A673 (cell line): Measurements from ENCODE around the gene CACNA2D3. TPM values are rescaled to one million over a fixed set of nuclear protein-coding genes. Genes with fewer than 3 reads are reported as not detected.

Experiments used
- BruUV-seq: library from RNA; stranded (reverse); fragments of 400-500 nt; replicated peaks from 2 replicates; lab custom pipeline; 2021; lab: Mats Ljungman, UMichigan
- CTCF ChIA-PET: fragments of 300-600 bp; sonication (Branson Sonifier 250); formaldehyde crosslinking; loops from one replicate; lab custom pipeline; 2022; ENCODE audit warnings: antibody characterized with exemption; lab: Charles Lee
- POLR2A ChIA-PET: fragments of 300-600 bp; sonication (Branson Sonifier 250); formaldehyde crosslinking; loops from one replicate; lab custom pipeline; 2022; ENCODE audit warnings: antibody characterized with exemption; ENCODE audit not compliant: low non-redundant PET; lab: Charles Lee
- DNase-seq: peaks from one replicate; pipeline ENCODE4 v3.0.0-alpha.2; 2015; ENCODE audit warnings: low spot score
- H3K27ac ChIP-seq: fragments of 200-600 bp; sonication (generic); 2 replicates; pipeline ENCODE4 v1.5.1; 2016; ENCODE audit warnings: mixed run types, low read depth, mild to moderate bottlenecking, mixed read lengths, antibody characterized with exemption, low read length; ENCODE audit not compliant: poor library complexity, severe bottlenecking
- H3K27me3 ChIP-seq: fragments of 200-600 bp; sonication (generic); replicated peaks from 2 replicates; pipeline ENCODE4 v1.6.1; 2017; ENCODE audit warnings: mixed run types, low read depth, mild to moderate bottlenecking, mixed read lengths, antibody characterized with exemption, low read length; ENCODE audit not compliant: insufficient read depth, poor library complexity
- H3K36me3 ChIP-seq: fragments of 200-600 bp; sonication (generic); 2 replicates; pipeline ENCODE4 v1.6.1; 2016; ENCODE audit warnings: mixed run types, mild to moderate bottlenecking, mixed read lengths, antibody characterized with exemption, low read length; ENCODE audit not compliant: insufficient read depth, poor library complexity, severe bottlenecking
- H3K4me1 ChIP-seq: fragments of 200-600 bp; sonication (generic); 2 replicates; pipeline ENCODE4 v1.6.1; 2017; ENCODE audit warnings: mixed run types, mild to moderate bottlenecking, mixed read lengths, antibody characterized with exemption, low read length; ENCODE audit not compliant: insufficient read depth, poor library complexity, severe bottlenecking
- H3K4me3 ChIP-seq: fragments of 200-600 bp; sonication (generic); 2 replicates; pipeline ENCODE4 v1.5.1; 2016; ENCODE audit warnings: low read depth, mixed run types, mild to moderate bottlenecking, mixed read lengths, low read length; ENCODE audit not compliant: poor library complexity, severe bottlenecking
- H3K9me3 ChIP-seq: fragments of 200-600 bp; sonication (generic); 2 replicates; pipeline ENCODE4 v1.6.1; 2016; ENCODE audit warnings: mixed run types, low read depth, mild to moderate bottlenecking, mixed read lengths, antibody characterized with exemption, low read length; ENCODE audit not compliant: poor library complexity, severe bottlenecking
- EZH2 ChIP-seq: fragments of 200-600 bp; sonication (generic); IDR thresholded peaks from 2 replicates; pipeline ENCODE4 v1.6.1; 2017; ENCODE audit warnings: borderline replicate concordance, low read depth, mild to moderate bottlenecking, mixed read lengths, antibody characterized with exemption, low read length; ENCODE audit not compliant: poor library complexity, severe bottlenecking
- intact Hi-C: fragments of 100-400 bp; cut with micrococcal nuclease; formaldehyde crosslinking; loops from one replicate; pipeline ENCODE4 v1.10.0; 2022; ENCODE audit not compliant: unreplicated experiment
- total RNA-seq: library from RNA; stranded (reverse); gene quantifications from 2 replicates; pipeline ENCODE4 v1.2.3, GENCODE V29; 2021
- TF ChIP-seq, protein P1 (sequence below): fragments of 300-800, 200-600 bp; sonication (generic); conservative IDR thresholded peaks from 2 replicates; pipeline ENCODE4 v1.5.1; 2017; ENCODE audit warnings: low read depth, mild to moderate bottlenecking, antibody characterized with exemption, low read length, moderate library complexity, mixed read lengths

Gene CACNA2D3
- total RNA-seq, 1 experiment from 2014 or later = not detected

DNA sequence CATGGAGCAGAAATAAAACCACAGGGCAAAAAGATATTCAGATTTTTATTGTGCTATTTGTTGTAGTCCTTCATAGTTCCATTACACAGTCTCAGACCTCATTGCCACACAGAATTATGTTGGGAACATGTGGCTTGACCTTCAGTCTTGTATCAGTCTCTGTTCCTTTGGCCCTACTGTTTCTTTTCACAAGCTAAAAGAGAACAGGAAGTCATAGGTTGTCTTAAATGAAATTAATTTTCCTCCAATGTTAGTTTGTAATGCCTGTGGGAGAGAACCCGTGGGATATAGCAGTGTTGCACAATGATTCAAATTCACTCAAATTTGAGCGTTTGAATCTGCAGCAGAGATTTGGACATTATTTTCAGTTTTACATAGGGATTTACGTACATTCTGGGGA lies 445.6 kb downstream of the CACNA2D3 start:
- H3K4me3 ChIP-seq = no peak overlapping the region
- TF ChIP-seq, protein P1, sequence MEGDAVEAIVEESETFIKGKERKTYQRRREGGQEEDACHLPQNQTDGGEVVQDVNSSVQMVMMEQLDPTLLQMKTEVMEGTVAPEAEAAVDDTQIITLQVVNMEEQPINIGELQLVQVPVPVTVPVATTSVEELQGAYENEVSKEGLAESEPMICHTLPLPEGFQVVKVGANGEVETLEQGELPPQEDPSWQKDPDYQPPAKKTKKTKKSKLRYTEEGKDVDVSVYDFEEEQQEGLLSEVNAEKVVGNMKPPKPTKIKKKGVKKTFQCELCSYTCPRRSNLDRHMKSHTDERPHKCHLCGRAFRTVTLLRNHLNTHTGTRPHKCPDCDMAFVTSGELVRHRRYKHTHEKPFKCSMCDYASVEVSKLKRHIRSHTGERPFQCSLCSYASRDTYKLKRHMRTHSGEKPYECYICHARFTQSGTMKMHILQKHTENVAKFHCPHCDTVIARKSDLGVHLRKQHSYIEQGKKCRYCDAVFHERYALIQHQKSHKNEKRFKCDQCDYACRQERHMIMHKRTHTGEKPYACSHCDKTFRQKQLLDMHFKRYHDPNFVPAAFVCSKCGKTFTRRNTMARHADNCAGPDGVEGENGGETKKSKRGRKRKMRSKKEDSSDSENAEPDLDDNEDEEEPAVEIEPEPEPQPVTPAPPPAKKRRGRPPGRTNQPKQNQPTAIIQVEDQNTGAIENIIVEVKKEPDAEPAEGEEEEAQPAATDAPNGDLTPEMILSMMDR = no peak
- no peak for TF ChIP-seq EZH2
- no peak for DNase-seq
- H3K27me3 ChIP-seq = no peaks in the 10 kb centered on the region
- BruUV-seq = no TSS peak
- no peaks in the 10 kb centered on the region for H3K4me1 ChIP-seq
- intact Hi-C loops = no loop called here
- no peaks in the 10 kb centered on the region for H3K36me3 ChIP-seq
- H3K9me3 ChIP-seq = no peaks in the 10 kb centered on the region
- ChIA-PET CTCF (no interaction called here), POLR2A (no interaction called here)
- H3K27ac ChIP-seq = no peak overlapping the region

DNA sequence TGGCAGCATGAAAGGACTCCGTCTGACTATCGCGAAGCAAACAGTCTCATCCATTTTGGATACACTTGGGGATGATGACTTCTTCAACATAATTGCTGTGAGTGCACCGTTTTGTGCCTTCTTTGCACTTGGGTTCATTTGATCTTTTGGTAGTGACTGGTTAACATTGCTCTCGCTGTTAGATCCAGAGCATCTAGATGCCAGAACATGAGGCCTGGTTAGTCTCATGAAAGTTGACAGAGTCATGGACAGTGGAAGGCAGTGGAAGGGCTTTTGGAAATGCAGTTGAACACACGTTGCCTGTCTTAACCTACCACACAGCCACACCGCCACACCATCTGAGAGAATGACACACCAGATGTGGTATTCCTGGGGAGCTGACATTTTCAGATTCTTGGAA lies 447.7 kb downstream of the CACNA2D3 start:
- H3K27me3 ChIP-seq = no peaks in the 10 kb centered on the region
- intact Hi-C loops = no loop called here
- no peak for DNase-seq
- H3K9me3 ChIP-seq = no peaks in the 10 kb centered on the region
- no peak overlapping the region for H3K4me3 ChIP-seq
- no peaks in the 10 kb centered on the region for H3K36me3 ChIP-seq
- BruUV-seq = no TSS peak
- POLR2A ChIA-PET = no interaction called here
- CTCF ChIA-PET = no interaction called here
- no peaks in the 10 kb centered on the region for H3K4me1 ChIP-seq
- TF ChIP-seq, protein P1 = no peak
- TF ChIP-seq EZH2 = no peak
- H3K27ac ChIP-seq = no peak overlapping the region

GRCh38 chr3:54572197-54572895 lies 450.0 kb downstream of the CACNA2D3 start:
- no peak overlapping the region for H3K4me3 ChIP-seq
- H3K4me1 ChIP-seq = no peaks in the 10 kb centered on the region
- no peak overlapping the region for H3K27ac ChIP-seq
- no TSS peak for BruUV-seq
- no peaks in the 10 kb centered on the region for H3K27me3 ChIP-seq
- ChIA-PET CTCF (no interaction called here), POLR2A (no interaction called here)
- intact Hi-C loops = no loop called here
- TF ChIP-seq, protein P1 = no peak
- TF ChIP-seq EZH2 = no peak
- H3K36me3 ChIP-seq = no peaks in the 10 kb centered on the region
- H3K9me3 ChIP-seq = no peaks in the 10 kb centered on the region
- DNase-seq = no peak
